GM19397 (cell line): Measurements from ENCODE around the gene ALS2CL.

Experiments
- ATAC-seq: cut with Tn5 transposase; IDR thresholded peaks from one replicate; pipeline ENCODE4 v1.9.1; 2021; ENCODE audit warnings: mild to moderate bottlenecking, moderate library complexity; ENCODE audit not compliant: unreplicated experiment

Gene ALS2CL

GRCh38 chr3:46716461-46717441, 23.3 kb upstream of the ALS2CL start:
- no peak for ATAC-seq

GRCh38 chr3:46715507-46716175, 22.2 kb upstream of the ALS2CL start:
- ATAC-seq, result no peak

GRCh38 chr3:46714728-46715506, 21.4 kb upstream of the ALS2CL start:
- no peak for ATAC-seq

- no peak for ATAC-seq
These were observed 20.5 kb upstream of the ALS2CL start for GRCh38 chr3:46713898-46714552.

GRCh38 chr3:46713050-46713897, 19.8 kb upstream of the ALS2CL start:
- ATAC-seq, result no peak

- ATAC-seq, result no peak
These were observed 18.9 kb upstream of the ALS2CL start for GRCh38 chr3:46712191-46713049.

- ATAC-seq, result no peak
These were observed 18.3 kb upstream of the ALS2CL start for GRCh38 chr3:46711760-46712159.

- ATAC-seq, result no peak
These were observed 17.8 kb upstream of the ALS2CL start for GRCh38 chr3:46711305-46711704.

- no peak for ATAC-seq
These were observed 17.3 kb upstream of the ALS2CL start for GRCh38 chr3:46710671-46711295.

- ATAC-seq, result no peak
These were observed 16.8 kb upstream of the ALS2CL start for GRCh38 chr3:46710229-46710628.

- no peak for ATAC-seq
These were observed 16.2 kb upstream of the ALS2CL start for GRCh38 chr3:46709721-46710120.

GRCh38 chr3:46709157-46709654, 15.7 kb upstream of the ALS2CL start:
- no peak for ATAC-seq

GRCh38 chr3:46708401-46709156, 15.1 kb upstream of the ALS2CL start:
- no peak for ATAC-seq

GRCh38 chr3:46707601-46708011, 14.1 kb upstream of the ALS2CL start:
- no peak for ATAC-seq

GRCh38 chr3:46706771-46707582, 13.5 kb upstream of the ALS2CL start:
- no peak for ATAC-seq

GRCh38 chr3:46705751-46706552, 12.5 kb upstream of the ALS2CL start:
- no peak for ATAC-seq
